Measurements from ENCODE around the gene HERPUD2. TPM values are rescaled to one million over a fixed set of nuclear protein-coding genes. Genes with fewer than 3 reads are reported as not detected.

Gene HERPUD2
- total RNA-seq, 1 experiment from 2014 or later = 36.4 TPM

- H3K4me3 ChIP-seq (ENCODE audit: low read depth in 2 of 2, low read length in 2 of 2) = peak overlapping the region; percentile 78 to 97
- ATAC-seq = no peak
- no peaks in the 10 kb centered on the region for H3K27me3 ChIP-seq (ENCODE audit: control insufficient read depth, insufficient read depth, low read length)
- H3K27ac ChIP-seq (ENCODE audit: low read length) = peak overlapping the region; percentile 98
- in situ Hi-C loops (cut with HindIII; ENCODE audit: low pct_unique_long_range_greater_than_20kb, low sequenced_read_pairs) (no loop called here), intact Hi-C loops (cut with micrococcal nuclease; ENCODE audit: unreplicated experiment) (no loop called here)
- H3K4me1 ChIP-seq (ENCODE audit: control insufficient read depth, insufficient read depth, low read length) = peaks cover 12% of the 10 kb centered on the region; the same call in 1 of the 2 replicates
- peaks cover 10% of the 10 kb centered on the region; the same call in 1 of the 2 replicates for H3K9me3 ChIP-seq (ENCODE audit: control insufficient read depth, insufficient read depth, low read depth, low read length)
- H3K36me3 ChIP-seq (ENCODE audit: control insufficient read depth, insufficient read depth, low read length) = no peaks in the 10 kb centered on the region; the same call in 1 of the 2 replicates
- TF ChIP-seq TCF7L2 (IDR thresholded peaks at IDR 0.05; ENCODE audit: low read depth, low read length) = no peak
- no peak for TF ChIP-seq POLR2AphosphoS5 (IDR thresholded peaks at IDR 0.05; ENCODE audit: low read depth, low read length)
- TF ChIP-seq, protein P1, sequence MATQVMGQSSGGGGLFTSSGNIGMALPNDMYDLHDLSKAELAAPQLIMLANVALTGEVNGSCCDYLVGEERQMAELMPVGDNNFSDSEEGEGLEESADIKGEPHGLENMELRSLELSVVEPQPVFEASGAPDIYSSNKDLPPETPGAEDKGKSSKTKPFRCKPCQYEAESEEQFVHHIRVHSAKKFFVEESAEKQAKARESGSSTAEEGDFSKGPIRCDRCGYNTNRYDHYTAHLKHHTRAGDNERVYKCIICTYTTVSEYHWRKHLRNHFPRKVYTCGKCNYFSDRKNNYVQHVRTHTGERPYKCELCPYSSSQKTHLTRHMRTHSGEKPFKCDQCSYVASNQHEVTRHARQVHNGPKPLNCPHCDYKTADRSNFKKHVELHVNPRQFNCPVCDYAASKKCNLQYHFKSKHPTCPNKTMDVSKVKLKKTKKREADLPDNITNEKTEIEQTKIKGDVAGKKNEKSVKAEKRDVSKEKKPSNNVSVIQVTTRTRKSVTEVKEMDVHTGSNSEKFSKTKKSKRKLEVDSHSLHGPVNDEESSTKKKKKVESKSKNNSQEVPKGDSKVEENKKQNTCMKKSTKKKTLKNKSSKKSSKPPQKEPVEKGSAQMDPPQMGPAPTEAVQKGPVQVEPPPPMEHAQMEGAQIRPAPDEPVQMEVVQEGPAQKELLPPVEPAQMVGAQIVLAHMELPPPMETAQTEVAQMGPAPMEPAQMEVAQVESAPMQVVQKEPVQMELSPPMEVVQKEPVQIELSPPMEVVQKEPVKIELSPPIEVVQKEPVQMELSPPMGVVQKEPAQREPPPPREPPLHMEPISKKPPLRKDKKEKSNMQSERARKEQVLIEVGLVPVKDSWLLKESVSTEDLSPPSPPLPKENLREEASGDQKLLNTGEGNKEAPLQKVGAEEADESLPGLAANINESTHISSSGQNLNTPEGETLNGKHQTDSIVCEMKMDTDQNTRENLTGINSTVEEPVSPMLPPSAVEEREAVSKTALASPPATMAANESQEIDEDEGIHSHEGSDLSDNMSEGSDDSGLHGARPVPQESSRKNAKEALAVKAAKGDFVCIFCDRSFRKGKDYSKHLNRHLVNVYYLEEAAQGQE (IDR thresholded peaks at IDR 0.05; ENCODE audit: insufficient read depth in 1 of 2, low read depth in 2 of 2, low read length in 1 of 2) = no peak
- no peak for TF ChIP-seq SIN3A (IDR thresholded peaks at IDR 0.05; ENCODE audit: borderline replicate concordance, insufficient read depth, low read depth, low read length)
- TF ChIP-seq CTCF (IDR thresholded peaks at IDR 0.05) = no peak
- CTCF ChIA-PET = no interaction called here
- BruUV-seq (replicated peaks) = no TSS peak
- no peak for DNase-seq (ENCODE audit: low read depth, low spot score)
- POLR2A ChIA-PET = no interaction called here
Measured at GRCh38 chr7:35695473-35695850, 527 bp upstream of the HERPUD2 start.

GRCh38 chr7:35694161-35694783 is 663 bp downstream of the HERPUD2 start:
- in situ Hi-C loops (cut with HindIII; ENCODE audit: low pct_unique_long_range_greater_than_20kb, low sequenced_read_pairs) = no loop called here
- intact Hi-C loops (cut with micrococcal nuclease; ENCODE audit: unreplicated experiment) = no loop called here
- BruUV-seq (replicated peaks) = no TSS peak
- ChIA-PET POLR2A (interaction anchor here (0.6 to 0.7 kb wide), 3 partner anchors 19 to 113 kb away, joined by 3 to 9 read pairs (median 5); partner anchors contain the start of gene SEPTIN7), CTCF (no interaction called here)
- Histone ChIP-seq H3K27me3 (ENCODE audit: control insufficient read depth, insufficient read depth, low read length) (no peaks in the 10 kb centered on the region), H3K36me3 (ENCODE audit: control insufficient read depth, insufficient read depth, low read length) (no peaks in the 10 kb centered on the region; the same call in 1 of the 2 replicates), H3K27ac (ENCODE audit: low read length) (peak overlapping the region; percentile 98), H3K4me3 (ENCODE audit: low read depth in 2 of 2, low read length in 2 of 2) (peak overlapping the region; percentile 78 to 97), H3K9me3 (ENCODE audit: control insufficient read depth, insufficient read depth, low read depth, low read length) (peaks cover 10% of the 10 kb centered on the region; the same call in 1 of the 2 replicates), H3K4me1 (ENCODE audit: control insufficient read depth, insufficient read depth, low read length) (peaks cover 12% of the 10 kb centered on the region; the same call in 1 of the 2 replicates)
- TF ChIP-seq, protein P1 (IDR thresholded peaks at IDR 0.05; ENCODE audit: insufficient read depth in 1 of 2, low read depth in 2 of 2, low read length in 1 of 2) = no peak
- TF ChIP-seq TCF7L2 (IDR thresholded peaks at IDR 0.05; ENCODE audit: low read depth, low read length) (no peak), SIN3A (IDR thresholded peaks at IDR 0.05; ENCODE audit: borderline replicate concordance, insufficient read depth, low read depth, low read length) (no peak; the same call in 1 of the 2 replicates), CTCF (IDR thresholded peaks at IDR 0.05) (no peak)
- ATAC-seq = peak; percentile 60
- DNase-seq (ENCODE audit: low read depth, low spot score) = no peak

Data from Panc1 (cell line).